HUES6 (cell line): ENCODE data around the gene CNIH1.
"Not testable (repeated sequence)": the region's sequence is repeated elsewhere in the genome, so short reads cannot be mapped to it uniquely, and the experiment has no call there.

Experiments
- H3K27ac ChIP-seq: 2 replicates; pipeline ENCODE4 v1.7.0; 2013; ENCODE audit warnings: low read depth, mild to moderate bottlenecking, low read length, inconsistent platforms
- H3K27me3 ChIP-seq: 2 replicates; pipeline ENCODE4 v1.6.1; 2013; ENCODE audit warnings: low read length; ENCODE audit not compliant: control insufficient read depth, insufficient read depth
- H3K36me3 ChIP-seq: 2 replicates; pipeline ENCODE4 v1.6.1; 2013; ENCODE audit warnings: low read length; ENCODE audit not compliant: control insufficient read depth, insufficient read depth
- H3K4me1 ChIP-seq: 2 replicates; pipeline ENCODE4 v1.6.1; 2013; ENCODE audit warnings: low read length; ENCODE audit not compliant: control insufficient read depth, insufficient read depth
- H3K4me3 ChIP-seq: 2 replicates; pipeline ENCODE4 v1.5.1; 2013; ENCODE audit warnings: low read depth, low read length
- H3K9ac ChIP-seq: one replicate; pipeline ENCODE4 v1.6.1; 2013; ENCODE audit warnings: mild to moderate bottlenecking, low read length
- H3K9me3 ChIP-seq: 2 replicates; pipeline ENCODE4 v1.6.1; 2013; ENCODE audit warnings: low read depth, low read length; ENCODE audit not compliant: control insufficient read depth, insufficient read depth

CNIH1 gene

GRCh38 chr14:54450535-54450934 lies 9.4 kb upstream of the CNIH1 start:
- Histone ChIP-seq H3K4me3 (no peak overlapping the region), H3K9ac (no peak overlapping the region), H3K36me3 (no peaks in the 10 kb centered on the region), H3K27ac (no peak overlapping the region), H3K9me3 (no peaks in the 10 kb centered on the region), H3K4me1 (peaks cover 3% of the 10 kb centered on the region; the same call in 1 of the 2 replicates), H3K27me3 (0 out of 2 replicates have a peak, but pooled peaks cover 4% of the 10 kb centered on the region)

- H3K27me3 ChIP-seq, result 0 out of 2 replicates have a peak, but pooled peaks cover 4% of the 10 kb centered on the region
- no peaks in the 10 kb centered on the region for H3K36me3 ChIP-seq
- no peak overlapping the region for H3K27ac ChIP-seq
- H3K4me3 ChIP-seq, result no peak overlapping the region
- H3K4me1 ChIP-seq, result peaks cover 3% of the 10 kb centered on the region; the same call in 1 of the 2 replicates
- H3K9ac ChIP-seq, result no peak overlapping the region
- H3K9me3 ChIP-seq, result no peaks in the 10 kb centered on the region
These were observed 6.1 kb upstream of the CNIH1 start for GRCh38 chr14:54447231-54447692.

GRCh38 chr14:54446161-54446693 lies 5.1 kb upstream of the CNIH1 start:
- Histone ChIP-seq H3K9me3 (no peaks in the 10 kb centered on the region), H3K27me3 (0 out of 2 replicates have a peak, but pooled peaks cover 4% of the 10 kb centered on the region), H3K9ac (no peak overlapping the region), H3K27ac (no peak overlapping the region), H3K36me3 (no peaks in the 10 kb centered on the region), H3K4me3 (no peak overlapping the region), H3K4me1 (peaks cover 7% of the 10 kb centered on the region)

- peaks cover 12% of the 10 kb centered on the region for H3K4me1 ChIP-seq
- H3K9ac ChIP-seq, result no peak overlapping the region
- no peaks in the 10 kb centered on the region for H3K9me3 ChIP-seq
- no peak overlapping the region for H3K4me3 ChIP-seq
- H3K27ac ChIP-seq, result no peak overlapping the region
- 0 out of 2 replicates have a peak, but pooled peaks cover 4% of the 10 kb centered on the region for H3K27me3 ChIP-seq
- no peaks in the 10 kb centered on the region for H3K36me3 ChIP-seq
These were observed 3.5 kb upstream of the CNIH1 start for GRCh38 chr14:54444681-54445080.

GRCh38 chr14:54443981-54444380 lies 2.8 kb upstream of the CNIH1 start:
- no peaks in the 10 kb centered on the region for H3K36me3 ChIP-seq
- no peak overlapping the region for H3K27ac ChIP-seq
- H3K4me1 ChIP-seq, result peaks cover 16% of the 10 kb centered on the region
- no peak overlapping the region for H3K9ac ChIP-seq
- no peaks in the 10 kb centered on the region for H3K9me3 ChIP-seq
- H3K4me3 ChIP-seq, result no peak overlapping the region
- 0 out of 2 replicates have a peak, but pooled peaks cover 2% of the 10 kb centered on the region for H3K27me3 ChIP-seq

- not testable (repeated sequence) for H3K9me3 ChIP-seq, H3K9ac ChIP-seq, H3K27ac ChIP-seq, H3K36me3 ChIP-seq, H3K4me3 ChIP-seq, H3K27me3 ChIP-seq
- peaks cover 26% of the 10 kb centered on the region for H3K4me1 ChIP-seq
These were observed 1.8 kb upstream of the CNIH1 start for GRCh38 chr14:54442961-54443360.

- H3K4me1 ChIP-seq, result peaks cover 33% of the 10 kb centered on the region
- H3K27ac ChIP-seq, result peak overlapping the region; percentile 93
- no peaks in the 10 kb centered on the region for H3K9me3 ChIP-seq
- no peaks in the 10 kb centered on the region for H3K36me3 ChIP-seq
- peak overlapping the region; percentile 99 for H3K4me3 ChIP-seq
- peak overlapping the region; percentile 98 for H3K9ac ChIP-seq
- no peaks in the 10 kb centered on the region for H3K27me3 ChIP-seq
These were observed 700 bp downstream of the CNIH1 start for GRCh38 chr14:54440476-54440872.

GRCh38 chr14:54440037-54440436 lies 1.1 kb downstream of the CNIH1 start:
- H3K4me3 ChIP-seq, result peak overlapping the region; percentile 99
- peak overlapping the region; percentile 93; the same call in 1 of the 2 replicates for H3K27ac ChIP-seq
- peak overlapping the region; percentile 98 for H3K9ac ChIP-seq
- H3K36me3 ChIP-seq, result no peaks in the 10 kb centered on the region
- no peaks in the 10 kb centered on the region for H3K9me3 ChIP-seq
- peaks cover 33% of the 10 kb centered on the region for H3K4me1 ChIP-seq
- no peaks in the 10 kb centered on the region for H3K27me3 ChIP-seq

- peak overlapping the region; percentile 3; the same call in 1 of the 2 replicates for H3K4me3 ChIP-seq
- H3K36me3 ChIP-seq, result 0 out of 2 replicates have a peak, but pooled peaks cover 9% of the 10 kb centered on the region
- no peaks in the 10 kb centered on the region for H3K27me3 ChIP-seq
- H3K27ac ChIP-seq, result no peak overlapping the region
- no peaks in the 10 kb centered on the region for H3K9me3 ChIP-seq
- H3K4me1 ChIP-seq, result peaks cover 45% of the 10 kb centered on the region
- H3K9ac ChIP-seq, result no peak overlapping the region
These were observed 2.5 kb downstream of the CNIH1 start for GRCh38 chr14:54438703-54439102.

GRCh38 chr14:54437954-54438353 lies 3.2 kb downstream of the CNIH1 start:
- not testable (repeated sequence) for H3K36me3 ChIP-seq
- peaks cover 48% of the 10 kb centered on the region for H3K4me1 ChIP-seq

GRCh38 chr14:54435500-54435981 lies 5.6 kb downstream of the CNIH1 start:
- H3K27ac ChIP-seq, result no peak overlapping the region
- peaks cover 46% of the 10 kb centered on the region for H3K4me1 ChIP-seq
- H3K36me3 ChIP-seq, result peaks cover 27% of the 10 kb centered on the region
- no peaks in the 10 kb centered on the region for H3K27me3 ChIP-seq
- no peaks in the 10 kb centered on the region for H3K9me3 ChIP-seq
- H3K4me3 ChIP-seq, result no peak overlapping the region
- H3K9ac ChIP-seq, result no peak overlapping the region

More at GRCh38 chr14:54437954-54438353, 3.2 kb downstream of the CNIH1 start:
- not testable (repeated sequence) for H3K9ac ChIP-seq, H3K27ac ChIP-seq, H3K9me3 ChIP-seq, H3K4me3 ChIP-seq, H3K27me3 ChIP-seq
